ENCODE measurements around the gene OPTN. TPM values are rescaled to one million over a fixed set of nuclear protein-coding genes. Genes with fewer than 3 reads are reported as not detected.
"Not testable (repeated sequence)": the region's sequence is repeated elsewhere in the genome, so short reads cannot be mapped to it uniquely, and the experiment has no call there.

Gene OPTN
- total RNA-seq, 1 donor: 10.8 TPM

- no peak for DNase-seq (ENCODE audit: low read depth in 2 of 3, low spot score in 2 of 3)
Measured at GRCh38 chr10:13089345-13089744, 10.6 kb upstream of the OPTN start.

- no peak for DNase-seq (ENCODE audit: low read depth in 2 of 3, low spot score in 2 of 3)
Measured at GRCh38 chr10:13090289-13090688, 9.7 kb upstream of the OPTN start.

GRCh38 chr10:13091801-13092200 is 8.2 kb upstream of the OPTN start:
- no peak for DNase-seq (ENCODE audit: low read depth in 2 of 3, low spot score in 2 of 3)

DNA sequence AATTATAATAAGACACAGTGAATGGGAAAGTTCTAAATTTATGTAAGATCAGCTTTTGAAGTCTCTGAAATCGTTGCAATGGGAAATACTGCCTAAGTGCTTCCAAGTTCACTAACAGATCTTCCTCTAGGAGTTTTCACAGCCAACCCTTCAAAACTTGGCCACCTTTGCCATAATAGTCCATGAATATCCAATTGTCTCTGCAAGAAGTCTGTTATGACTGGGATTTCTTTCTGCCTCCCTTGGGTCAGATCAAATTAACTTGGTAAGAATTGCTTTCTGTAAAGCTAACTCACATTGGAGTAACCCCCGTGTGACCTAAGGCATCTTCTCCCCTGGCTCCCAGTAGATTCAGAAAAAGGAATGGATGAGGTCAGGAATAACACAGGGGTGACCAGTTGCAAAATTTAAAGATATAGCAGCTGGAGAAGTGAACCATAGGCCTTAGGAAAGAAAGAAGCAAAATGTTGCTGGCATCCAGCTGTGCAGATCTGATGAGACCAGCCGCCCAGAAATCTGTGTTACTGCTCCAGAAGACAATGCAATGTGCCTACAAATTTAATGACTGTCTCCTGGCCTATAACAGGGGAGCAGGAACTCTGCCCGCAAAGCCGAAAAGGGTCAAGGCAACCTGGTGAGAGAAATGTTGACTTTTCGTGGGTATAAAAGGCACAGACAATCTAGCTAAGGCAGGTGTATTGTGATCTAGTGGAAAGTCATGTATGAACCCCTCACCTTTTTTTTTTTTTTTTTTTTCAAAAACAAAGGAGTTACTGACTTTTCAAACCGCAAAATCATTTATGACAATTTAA is 7.5 kb upstream of the OPTN start:
- DNase-seq (ENCODE audit: low read depth in 2 of 3, low spot score in 2 of 3): no peak

GRCh38 chr10:13094082-13094481 is 5.9 kb upstream of the OPTN start:
- DNase-seq (ENCODE audit: low read depth in 2 of 3, low spot score in 2 of 3): not testable (repeated sequence)

GRCh38 chr10:13095094-13095493 is 4.9 kb upstream of the OPTN start:
- no peak for DNase-seq (ENCODE audit: low read depth in 2 of 3, low spot score in 2 of 3)

DNA sequence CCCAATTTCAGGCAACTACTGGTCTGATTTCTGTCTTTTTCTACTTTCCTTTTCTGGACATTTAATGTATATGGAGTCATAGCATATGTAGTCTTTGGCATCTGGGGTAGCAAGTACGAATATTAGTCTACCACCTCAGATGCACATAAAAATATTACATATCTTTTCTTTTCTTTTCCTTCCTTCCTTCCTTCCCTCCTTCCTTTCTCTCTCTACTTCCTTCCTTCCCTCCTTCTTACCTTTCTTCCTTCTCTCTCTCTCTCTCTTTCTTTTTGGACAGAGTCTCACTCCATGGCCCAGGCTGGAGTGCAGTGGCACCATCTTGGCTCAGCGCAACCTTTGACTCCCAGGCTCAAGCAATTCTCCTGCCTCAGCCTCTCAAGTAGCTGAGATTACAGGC is 4.0 kb upstream of the OPTN start:
- no peak for DNase-seq (ENCODE audit: low read depth in 2 of 3, low spot score in 2 of 3)

DNA sequence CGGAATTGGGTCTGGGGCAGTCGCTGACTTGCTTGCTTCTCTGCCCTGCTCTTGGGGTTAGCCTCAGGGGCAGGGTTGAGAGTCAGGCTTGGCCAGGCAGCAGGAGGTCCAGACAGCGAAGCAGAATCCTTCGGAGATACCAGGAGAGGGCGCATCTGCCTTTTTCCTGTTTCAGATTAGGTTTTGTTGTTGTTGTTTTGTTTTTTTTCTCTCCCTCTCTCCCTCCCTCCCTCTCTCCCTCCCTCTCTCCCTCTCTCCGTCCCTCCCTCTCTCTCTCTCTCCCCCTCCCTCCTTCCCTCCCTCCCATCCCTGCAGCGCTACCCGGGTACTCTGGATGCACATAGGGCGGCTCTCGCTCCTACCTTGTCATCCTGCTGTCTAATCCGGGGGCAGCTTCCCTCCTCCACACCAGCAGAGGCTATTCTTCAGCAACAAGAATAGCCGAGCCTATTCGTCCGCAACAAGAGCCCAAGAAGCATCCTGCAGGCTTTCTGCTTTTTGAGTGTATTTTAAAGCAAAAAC is 758 bp upstream of the OPTN start:
- DNase-seq (ENCODE audit: low read depth in 2 of 3, low spot score in 2 of 3): peak in 2 of 3 donors; percentile 47 to 55

GRCh38 chr10:13100349-13101294 is 659 bp downstream of the OPTN start:
- peak in 2 of 3 donors; percentile 16 to 27 for DNase-seq (ENCODE audit: low read depth in 2 of 3, low spot score in 2 of 3)

DNA sequence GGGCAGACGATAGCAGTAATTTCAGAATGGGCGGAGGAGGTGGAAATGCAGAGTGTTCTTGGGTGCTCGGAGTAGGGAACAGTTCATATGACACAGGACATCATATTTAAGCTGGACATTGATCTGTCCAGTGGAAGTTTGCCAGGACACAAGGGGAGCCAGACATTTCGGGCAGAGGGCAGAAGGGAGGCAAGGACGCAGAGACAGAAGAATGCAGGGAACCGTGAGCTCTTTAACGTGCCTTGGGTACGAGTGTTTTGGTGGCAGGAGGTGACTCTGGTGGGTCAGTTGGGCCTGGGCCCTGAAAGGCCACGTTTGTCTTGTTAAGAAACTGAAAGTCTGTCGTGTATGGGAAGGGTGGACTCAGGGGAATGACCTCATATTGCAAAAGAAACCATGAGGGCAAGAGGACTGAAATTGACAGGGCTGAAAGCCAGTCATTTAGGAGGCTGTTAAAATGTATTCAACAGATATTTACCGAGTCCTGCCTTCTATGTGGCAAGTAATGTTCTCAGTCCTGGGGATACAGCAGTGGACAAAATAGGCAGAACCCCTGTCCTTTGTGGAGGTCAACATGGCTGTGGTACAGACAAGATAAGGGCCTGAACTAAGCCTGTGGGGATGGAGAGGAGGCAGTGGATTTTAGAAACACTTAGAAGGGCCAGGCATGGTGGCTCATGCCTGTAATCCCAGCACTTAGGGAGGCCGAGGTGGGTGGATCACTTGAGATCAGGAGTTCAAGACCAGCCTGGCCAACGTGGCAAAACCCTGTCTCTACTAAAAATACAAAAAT is 2.2 kb downstream of the OPTN start:
- no peak for DNase-seq (ENCODE audit: low read depth in 2 of 3, low spot score in 2 of 3)

- DNase-seq (ENCODE audit: low read depth in 2 of 3, low spot score in 2 of 3): no peak
Measured at GRCh38 chr10:13103554-13103953, 3.6 kb downstream of the OPTN start.

DNA sequence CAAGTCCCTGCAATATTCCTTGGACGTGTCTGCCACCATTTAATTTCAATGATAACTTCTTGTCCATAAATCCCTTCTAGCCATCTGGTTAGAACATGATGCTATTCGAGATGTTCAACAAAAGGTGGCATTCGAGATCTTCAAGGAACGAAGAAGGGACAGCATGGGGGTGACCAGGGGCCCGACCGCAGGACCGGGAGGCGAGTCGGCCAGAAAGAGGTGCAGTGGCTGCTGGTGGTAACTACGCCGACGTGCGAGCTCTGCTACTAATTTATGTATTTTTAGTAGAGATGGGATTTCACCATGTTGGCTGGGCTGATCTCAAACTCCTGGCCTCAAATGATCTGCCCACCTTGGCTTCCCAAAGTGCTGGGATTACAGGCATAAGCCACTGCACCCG is 4.7 kb downstream of the OPTN start:
- DNase-seq (ENCODE audit: low read depth in 2 of 3, low spot score in 2 of 3): no peak

GRCh38 chr10:13105184-13105583 is 5.2 kb downstream of the OPTN start:
- DNase-seq (ENCODE audit: low read depth in 2 of 3, low spot score in 2 of 3): no peak

- DNase-seq (ENCODE audit: low read depth in 2 of 3, low spot score in 2 of 3): no peak
Measured at GRCh38 chr10:13106387-13107045, 6.6 kb downstream of the OPTN start.

DNA sequence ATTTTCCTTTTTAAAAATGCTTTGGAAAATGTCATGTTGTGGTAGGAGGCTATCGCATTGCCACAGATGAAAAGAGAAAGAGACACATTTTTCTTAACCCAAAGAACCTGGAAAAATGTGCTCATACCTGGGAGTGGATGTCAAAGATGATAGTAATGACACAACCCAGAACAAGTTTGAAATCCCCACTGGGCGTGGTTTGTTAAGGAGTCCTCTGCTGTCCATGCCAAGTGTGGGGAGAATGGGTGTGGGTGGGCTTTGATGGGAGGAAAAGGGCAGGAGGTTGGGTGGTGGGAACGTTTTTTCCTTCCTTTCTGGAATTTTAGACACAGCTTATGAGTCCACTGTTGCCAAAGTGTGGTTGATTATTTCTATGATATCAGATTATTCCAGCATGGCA is 10.9 kb downstream of the OPTN start:
- DNase-seq (ENCODE audit: low read depth in 2 of 3, low spot score in 2 of 3): no peak

- no peak for DNase-seq (ENCODE audit: low read depth in 2 of 3, low spot score in 2 of 3)
Measured at GRCh38 chr10:13113544-13113943, 13.6 kb downstream of the OPTN start.

DNA sequence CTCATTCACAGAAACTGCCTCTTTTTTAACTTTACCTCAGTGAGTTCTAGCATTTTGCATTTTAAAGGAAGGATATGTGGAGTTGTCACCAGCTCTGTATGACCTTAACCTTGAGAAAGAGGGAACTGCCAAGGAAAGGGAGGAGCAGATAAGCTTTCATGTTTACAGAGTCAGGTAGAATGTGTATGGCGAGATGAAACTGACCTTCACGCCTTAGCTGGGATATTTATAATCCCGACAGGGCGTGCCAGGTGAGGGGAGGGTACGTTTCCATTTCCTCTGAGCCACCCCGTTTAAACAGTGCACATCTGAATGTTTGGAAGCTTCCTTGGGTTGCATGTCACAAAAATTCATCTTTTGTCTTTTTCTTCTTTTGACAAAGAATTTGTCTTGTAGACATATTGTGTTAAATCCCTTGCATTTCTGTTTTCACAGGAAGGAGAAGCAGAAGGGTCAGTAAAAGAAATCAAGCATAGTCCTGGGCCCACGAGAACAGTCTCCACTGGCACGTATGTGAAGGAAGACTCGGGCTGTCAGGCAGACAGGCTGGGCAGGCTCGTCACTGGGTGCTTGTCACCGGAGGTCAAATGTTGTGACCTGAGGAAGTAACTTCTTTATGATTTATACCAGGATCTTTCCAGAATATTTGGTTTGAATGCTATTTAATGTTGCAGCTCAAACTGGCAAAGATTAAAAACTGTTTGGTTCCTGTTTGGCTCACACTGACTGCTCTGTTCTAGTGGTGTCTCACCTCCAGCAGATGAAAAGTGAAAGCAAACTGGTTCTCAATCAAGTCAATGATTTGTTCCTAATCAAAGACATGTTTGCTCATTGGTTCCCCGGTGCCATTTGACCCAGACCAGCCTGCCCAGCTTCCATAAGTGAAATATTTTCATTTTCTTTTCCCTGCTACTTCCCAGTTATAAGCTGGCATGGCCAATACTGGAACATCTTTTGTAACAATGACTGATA is 16.2 kb downstream of the OPTN start:
- no peak for DNase-seq (ENCODE audit: low read depth in 2 of 3, low spot score in 2 of 3)

DNA sequence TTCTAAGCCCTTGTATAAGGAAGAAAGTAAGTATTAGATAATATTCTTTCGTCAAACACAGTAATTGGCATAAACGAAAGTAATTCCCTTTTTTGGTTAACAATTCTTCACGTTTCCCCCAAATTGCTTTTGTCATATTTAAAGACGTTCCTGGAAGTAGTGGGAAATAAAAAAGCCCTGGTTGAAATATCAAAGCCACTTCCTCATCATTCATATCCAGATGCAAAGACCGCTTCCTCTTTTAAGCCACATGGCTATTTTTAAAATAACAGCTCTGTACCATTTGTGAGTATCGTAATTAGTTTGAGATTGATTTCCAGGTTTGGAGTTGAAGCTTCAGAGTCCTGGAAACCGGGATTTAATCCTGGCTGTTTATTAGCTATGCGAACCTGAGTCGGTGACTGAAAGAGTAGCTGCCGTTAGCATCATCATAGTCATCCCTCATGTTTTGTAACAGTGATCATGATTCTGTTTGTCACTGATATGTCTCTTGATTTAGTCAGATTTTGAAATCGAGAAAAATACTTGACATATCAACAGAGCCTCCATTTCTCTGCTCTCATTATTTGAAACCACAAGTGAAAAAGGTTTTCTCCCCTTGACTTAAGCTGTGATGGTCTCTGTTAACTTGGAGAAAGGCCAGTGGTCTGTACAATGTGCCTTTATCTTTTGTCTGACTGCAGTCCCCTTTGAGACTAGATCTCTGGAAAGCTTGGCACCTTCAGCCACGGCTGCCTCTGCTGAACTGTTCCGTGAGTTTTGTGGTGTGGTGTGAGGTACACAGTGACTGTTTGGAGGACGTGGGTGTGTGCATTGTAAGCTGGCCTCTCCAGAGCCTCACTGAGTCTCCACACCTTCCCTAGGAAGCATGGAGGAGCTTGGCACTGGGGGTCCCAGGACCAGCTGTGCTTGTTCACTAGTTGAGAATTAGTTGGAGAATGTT is 18.1 kb downstream of the OPTN start:
- peak in 2 of 3 donors; percentile 40 to 91 for DNase-seq (ENCODE audit: low read depth in 2 of 3, low spot score in 2 of 3)

Measured in hematopoietic multipotent progenitor cell (in vitro differentiated cells).